Ovary (tissue), 9 donors: ENCODE data around the gene ANO2. TPM values are rescaled to one million over a fixed set of nuclear protein-coding genes. Genes with fewer than 3 reads are reported as not detected.
"Not testable (repeated sequence)": the region's sequence is repeated elsewhere in the genome, so short reads cannot be mapped to it uniquely, and the experiment has no call there.

Experiments
- DNase-seq, 5 donors: peaks; one replicate each; pipeline ENCODE4 v3.0.0-alpha.2; 2019 to 2020
- H3K27ac ChIP-seq, 2 donors: fragments of 200-600 bp; one replicate each; pipeline versions ENCODE4 v1.5.1 to v1.8.0; 2019 to 2022
- H3K27me3 ChIP-seq: fragments of 200-600 bp; one replicate; pipeline ENCODE4 v1.8.0; 2022
- H3K36me3 ChIP-seq: fragments of 200-600 bp; sonication (generic); one replicate; pipeline ENCODE4 v1.5.1; 2019
- H3K4me1 ChIP-seq: one replicate; pipeline ENCODE4 v1.8.1; 2013; ENCODE audit warnings: mild to moderate bottlenecking, moderate library complexity; ENCODE audit not compliant: insufficient read depth
- H3K4me3 ChIP-seq: fragments of 200-600 bp; sonication (generic); one replicate; pipeline ENCODE4 v1.5.1; 2017
- H3K9me3 ChIP-seq, 2 donors: fragments of 200-600 bp in 1 of 2; sonication (generic) in 1 of 2; one replicate each; pipeline versions ENCODE4 v1.5.1 to v1.8.1; 2013 to 2019; ENCODE audit warnings: mild to moderate bottlenecking in 1 of 2, moderate library complexity in 1 of 2
- CTCF ChIP-seq, 3 donors: fragments of 450-650 bp in 2 of 3; fragments of 200-600 bp in 1 of 3; IDR thresholded peaks; one replicate each; pipeline versions ENCODE4 v1.5.1 to v1.8.0; 2016 to 2022; ENCODE audit warnings: antibody characterized with exemption in 3 of 3, mild to moderate bottlenecking in 1 of 3
- EP300 ChIP-seq: sonication (generic); formaldehyde crosslinking; IDR thresholded peaks from one replicate; pipeline ENCODE4 v1.6.1; 2017; ENCODE audit warnings: antibody characterized with exemption
- POLR2A ChIP-seq: fragments of 450-650 bp; IDR thresholded peaks from one replicate; pipeline ENCODE4 v1.6.1; 2017; ENCODE audit warnings: antibody characterized with exemption, mild to moderate bottlenecking, moderate library complexity
- WGBS, 3 donors: extraction: QIAGEN DNeasy Blood & Tissue Kit in 1 of 3; methylation state at CpG; one replicate each; pipeline versions ENCODE4 v1.1.5 to v1.1.7; 2013 to 2017; 5-methylcytosine and 5-hydroxymethylcytosine counted together
- intact Hi-C, 4 donors: fragments of 100-400 bp; cut with DNase I; formaldehyde crosslinking; loops; one replicate each; pipeline versions ENCODE4 v1.11.0 to v1.15.1; 2022 to 2023
- polyA plus RNA-seq, 2 donors: library from polyadenylated mRNA; stranded (reverse); fragments of 200-250 nt in 1 of 2; fragments of 350-450 nt in 1 of 2; fragmentation: Illumina TruSeq in 1 of 2; extraction: RNeasy Lipid Tissue Mini Kit (QIAGEN cat#74804) in 1 of 2; gene quantifications; one replicate each; pipeline ENCODE4 v1.2.3, GENCODE V29; 2013 to 2014
- total RNA-seq, 7 donors: library from RNA; depleted of rRNA in 2 of 7; stranded (reverse); fragments of >200 nt in 2 of 7; fragmentation: NEBNext Ultra II Directional in 3 of 7; extraction: Animal tissue kit (Norgen Biotek cat#: 25700) in 3 of 7; gene quantifications; one replicate each; pipeline versions ENCODE4 v1.1.0 to v1.2.4, GENCODE V29; 2016 to 2023
- donor health status: DM: no; HTN: no; CAD: no; lungs with moderate emphysema.
- donor health status: DM: no; HTN: no; CAD: no.
- donor health status: Bipolar disorder and iron deficiency.
- donor health status: DM: yes; HTN: yes; CAD: no.
- donor health status: DM: no; HTN: no; CAD: no.
- donor health status: DM: yes; HTN: yes; CAD: no.

Gene ANO2
- total and polyA plus RNA-seq, 9 donors, result 3.0 to 6.7 (median 3.3) TPM

GRCh38 chr12:5889381-5890047 lies 55.5 kb downstream of the ANO2 start:
- Histone ChIP-seq H3K4me3 (no peak overlapping the region), H3K9me3 (peaks cover 0 to 3% of the 10 kb centered on the region in 2 donors), H3K27ac (no peak overlapping the region), H3K27me3 (no peaks in the 10 kb centered on the region), H3K4me1 (no peaks in the 10 kb centered on the region), H3K36me3 (no peaks in the 10 kb centered on the region)
- 79 to 90% (median 80%) methylated on average over 6 of the region's 6 CpGs for WGBS, 3 donors
- intact Hi-C loops, result no loop called here
- TF ChIP-seq EP300, result no peak
- TF ChIP-seq CTCF (IDR thresholded peaks at IDR 0.05), result no peak
- no peak for TF ChIP-seq POLR2A
- no peak for DNase-seq

GRCh38 chr12:5888816-5889315 lies 56.2 kb downstream of the ANO2 start:
- no peak for DNase-seq
- H3K36me3 ChIP-seq, result no peaks in the 10 kb centered on the region
- intact Hi-C loops, result no loop called here
- H3K4me3 ChIP-seq, result no peak overlapping the region
- no peak overlapping the region for H3K27ac ChIP-seq
- H3K4me1 ChIP-seq, result no peaks in the 10 kb centered on the region
- H3K27me3 ChIP-seq, result no peaks in the 10 kb centered on the region
- 80 to 91% (median 87%) methylated on average over 25 to 26 of the region's 26 CpGs for WGBS, 3 donors
- H3K9me3 ChIP-seq, result peaks cover 0 to 3% of the 10 kb centered on the region in 2 donors
- TF ChIP-seq CTCF (IDR thresholded peaks at IDR 0.05) (no peak), POLR2A (no peak), EP300 (no peak)

- 88 to 95% (median 88%) methylated on average over 16 of the region's 16 CpGs for WGBS, 3 donors
- H3K4me3 ChIP-seq, H3K4me1 ChIP-seq, DNase-seq, H3K27me3 ChIP-seq, H3K36me3 ChIP-seq, H3K9me3 ChIP-seq, intact Hi-C loops, H3K27ac ChIP-seq: not testable (repeated sequence)
Observed at GRCh38 chr12:5887819-5888218, 57.2 kb downstream of the ANO2 start.

DNA sequence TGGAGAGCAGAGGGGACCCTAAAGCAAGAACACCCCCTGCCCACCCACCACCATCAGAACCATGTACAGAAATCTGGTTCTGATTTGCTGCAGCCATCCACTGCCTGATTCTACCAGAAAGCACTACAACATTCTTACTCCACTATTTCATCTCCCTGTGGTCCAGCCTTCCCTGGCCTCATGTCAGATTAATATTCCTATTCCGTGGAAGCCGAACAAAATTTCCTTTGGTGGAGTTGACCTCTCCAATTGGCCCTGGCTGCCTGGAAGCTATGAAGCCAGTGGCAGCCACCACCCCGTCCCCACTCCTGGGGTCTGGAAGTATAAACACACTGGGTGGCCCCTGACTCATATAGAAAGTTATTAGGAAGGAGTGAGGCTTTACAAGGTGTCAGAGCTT lies 60.2 kb downstream of the ANO2 start:
- intact Hi-C loops, result no loop called here
- Histone ChIP-seq H3K36me3 (no peaks in the 10 kb centered on the region), H3K27ac (no peak overlapping the region), H3K27me3 (no peaks in the 10 kb centered on the region), H3K4me3 (no peak overlapping the region), H3K4me1 (no peaks in the 10 kb centered on the region), H3K9me3 (no peaks in the 10 kb centered on the region)
- TF ChIP-seq POLR2A, result no peak
- TF ChIP-seq EP300, result no peak
- no peak for TF ChIP-seq CTCF (IDR thresholded peaks at IDR 0.05)
- 66 to 71% (median 67%) methylated on average over 3 of the region's 3 CpGs for WGBS, 3 donors
- DNase-seq, result no peak

DNA sequence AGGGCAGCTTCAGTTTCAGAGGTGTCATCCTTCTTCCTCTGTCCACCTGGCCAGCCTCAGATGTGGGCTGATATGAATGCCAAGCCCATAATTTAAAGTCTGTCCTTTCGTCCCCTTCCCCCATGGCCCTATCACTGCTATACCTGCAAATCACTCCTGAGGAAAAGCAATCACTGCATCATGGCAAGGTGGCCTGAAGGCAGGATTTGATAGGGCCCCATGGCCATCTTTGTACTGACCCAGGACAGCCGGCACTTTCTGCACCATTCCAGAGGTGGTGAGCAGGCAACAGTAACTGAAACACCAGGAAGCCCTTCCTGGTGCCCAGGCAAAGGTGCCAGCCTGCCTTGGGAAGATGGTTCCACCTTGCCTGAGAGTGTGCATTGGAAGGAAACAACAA lies 60.8 kb downstream of the ANO2 start:
- Histone ChIP-seq H3K27me3 (no peaks in the 10 kb centered on the region), H3K4me3 (no peak overlapping the region), H3K36me3 (no peaks in the 10 kb centered on the region), H3K27ac (no peak overlapping the region), H3K4me1 (no peaks in the 10 kb centered on the region), H3K9me3 (no peaks in the 10 kb centered on the region)
- intact Hi-C loops, result no loop called here
- no peak for DNase-seq
- TF ChIP-seq EP300 (no peak), CTCF (IDR thresholded peaks at IDR 0.05) (no peak), POLR2A (no peak)
- 69 to 85% (median 80%) methylated on average over 2 of the region's 2 CpGs for WGBS, 3 donors
